Measurements from ENCODE around the gene B3GNT3.
A peak's percentile ranks its signal among the peaks of the same experiment; 100 is the strongest.

Gene B3GNT3

DNA sequence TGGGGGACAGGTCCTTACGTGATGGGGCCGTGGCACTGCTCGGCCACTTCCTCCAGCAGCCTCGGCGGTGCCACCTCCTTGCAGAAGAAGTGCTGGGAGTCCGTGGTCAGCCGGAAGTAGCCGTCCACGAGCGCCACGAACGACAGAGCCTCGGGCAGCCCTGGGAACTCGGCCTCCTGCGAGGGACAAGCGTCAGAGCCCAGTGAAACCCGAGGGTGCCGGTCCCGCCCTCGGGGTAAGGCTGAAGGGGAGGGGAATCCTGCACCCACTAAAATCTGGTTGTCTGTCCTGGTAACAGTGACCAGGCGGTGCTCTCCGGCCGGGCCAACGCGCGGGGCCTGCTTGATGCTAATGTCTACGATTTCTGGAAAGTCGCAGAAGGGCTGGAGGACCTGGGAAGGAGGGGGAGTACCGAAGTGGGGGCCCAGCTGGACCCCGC lies 46.5 kb downstream of the B3GNT3 start:
- no peak for TF ChIP-seq CTCF (IDR thresholded peaks at IDR 0.05; ENCODE audit: low read depth, low read length, missing control alignments)
- peak overlapping the region; percentile 9 for H3K4me3 ChIP-seq (ENCODE audit: low read depth, low read length)
- no peak for DNase-seq (ENCODE audit: low read depth)
- in situ Hi-C loops (cut with HindIII; ENCODE audit: low sequenced_read_pairs), result no loop called here

GRCh38 chr19:17841810-17842662 lies 47.1 kb downstream of the B3GNT3 start:
- in situ Hi-C loops (cut with HindIII; ENCODE audit: low sequenced_read_pairs), result no loop called here
- peak; percentile 40 for DNase-seq (ENCODE audit: low read depth)
- peak overlapping the region; percentile 29 for H3K4me3 ChIP-seq (ENCODE audit: low read depth, low read length)
- TF ChIP-seq CTCF (IDR thresholded peaks at IDR 0.05; ENCODE audit: low read depth, low read length, missing control alignments), result no peak

GRCh38 chr19:17842663-17843291 lies 47.8 kb downstream of the B3GNT3 start:
- in situ Hi-C loops (cut with HindIII; ENCODE audit: low sequenced_read_pairs), result no loop called here
- DNase-seq (ENCODE audit: low read depth), result no peak
- TF ChIP-seq CTCF (IDR thresholded peaks at IDR 0.05; ENCODE audit: low read depth, low read length, missing control alignments), result no peak
- peak overlapping the region; percentile 29 for H3K4me3 ChIP-seq (ENCODE audit: low read depth, low read length)

- no peak for TF ChIP-seq CTCF (IDR thresholded peaks at IDR 0.05; ENCODE audit: low read depth, low read length, missing control alignments)
- in situ Hi-C loops (cut with HindIII; ENCODE audit: low sequenced_read_pairs), result no loop called here
- DNase-seq (ENCODE audit: low read depth), result no peak
- H3K4me3 ChIP-seq (ENCODE audit: low read depth, low read length), result no peak overlapping the region
Observed at GRCh38 chr19:17843292-17843827, 48.4 kb downstream of the B3GNT3 start.

GRCh38 chr19:17843908-17844490 lies 49.1 kb downstream of the B3GNT3 start:
- no peak overlapping the region for H3K4me3 ChIP-seq (ENCODE audit: low read depth, low read length)
- no peak for TF ChIP-seq CTCF (IDR thresholded peaks at IDR 0.05; ENCODE audit: low read depth, low read length, missing control alignments)
- DNase-seq (ENCODE audit: low read depth), result no peak
- in situ Hi-C loops (cut with HindIII; ENCODE audit: low sequenced_read_pairs), result no loop called here

DNA sequence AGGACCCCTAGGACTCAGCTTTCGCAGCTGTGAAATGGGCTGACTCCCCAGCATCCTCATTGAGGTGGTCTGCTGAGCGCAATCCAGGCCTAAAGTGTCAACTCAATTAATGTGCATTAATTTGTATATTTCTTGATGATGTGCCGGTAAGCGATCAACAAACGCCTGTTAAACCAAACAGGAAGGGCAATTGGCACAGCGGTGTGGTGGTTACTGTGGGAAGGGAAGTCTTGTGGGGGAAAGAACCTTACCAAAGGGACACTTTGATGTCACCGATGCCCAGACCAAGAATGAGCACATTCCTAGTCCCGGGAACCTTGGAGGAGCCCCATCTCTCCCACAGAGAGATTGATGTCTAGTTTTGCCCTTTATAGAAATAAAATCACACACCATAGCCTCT lies 51.2 kb downstream of the B3GNT3 start:
- no peak for TF ChIP-seq CTCF (IDR thresholded peaks at IDR 0.05; ENCODE audit: low read depth, low read length, missing control alignments)
- in situ Hi-C loops (cut with HindIII; ENCODE audit: low sequenced_read_pairs), result no loop called here

More for the DNA sequence above, 51.2 kb downstream of the B3GNT3 start:
- no peak overlapping the region for H3K4me3 ChIP-seq (ENCODE audit: low read depth, low read length)
- no peak for DNase-seq (ENCODE audit: low read depth)

Data from astrocyte of the cerebellum (primary cell).